Heart right ventricle (tissue), 16 donors: Measurements from ENCODE around the gene EEPD1. TPM values are rescaled to one million over a fixed set of nuclear protein-coding genes. Genes with fewer than 3 reads are reported as not detected.

ENCODE experiments used
- ATAC-seq, 8 donors: fragments of 200-7000 bp; cut with Tn5 transposase; one replicate each; pipeline ENCODE4 v1.9.1; 2020; ENCODE audit warnings: mild to moderate bottlenecking in 8 of 8, moderate library complexity in 8 of 8, moderate number of reproducible peaks in 1 of 8
- DNase-seq, 2 donors: peaks; one replicate each; pipeline ENCODE4 v3.0.0-alpha.2; 2020
- H3K27ac ChIP-seq, 10 donors: fragments of 200-600 bp; sonication (generic) in 2 of 10; one replicate each; pipeline versions ENCODE4 v1.5.0 to v1.8.0; 2020 to 2022; ENCODE audit warnings: mild to moderate bottlenecking in 3 of 10
- H3K27me3 ChIP-seq, 7 donors: fragments of 200-600 bp; one replicate each; pipeline ENCODE4 v1.8.0; 2021 to 2022; ENCODE audit warnings: mild to moderate bottlenecking in 2 of 7
- H3K36me3 ChIP-seq, 9 donors: fragments of 200-600 bp; sonication (generic) in 1 of 9; one replicate each; pipeline versions ENCODE4 v1.5.0 to v1.8.0; 2020 to 2022; ENCODE audit warnings: mild to moderate bottlenecking in 2 of 9
- H3K4me1 ChIP-seq, 9 donors: fragments of 200-600 bp; sonication (generic) in 1 of 9; one replicate each; pipeline versions ENCODE4 v1.5.0 to v1.8.0; 2020 to 2022; ENCODE audit warnings: mild to moderate bottlenecking in 4 of 9
- H3K4me3 ChIP-seq, 10 donors: fragments of 200-600 bp; sonication (generic) in 2 of 10; one replicate each; pipeline versions ENCODE4 v1.5.0 to v1.8.0; 2020 to 2022; ENCODE audit warnings: mild to moderate bottlenecking in 7 of 10, moderate library complexity in 2 of 10
- H3K9me3 ChIP-seq, 11 donors: fragments of 200-600 bp in 10 of 11; sonication (generic) in 2 of 11; one replicate each; pipeline versions ENCODE4 v1.5.0 to v1.8.0; 2013 to 2022; ENCODE audit warnings: mild to moderate bottlenecking in 2 of 11, control low read depth in 1 of 11, moderate library complexity in 1 of 11
- WGBS, 2 donors: extraction: QIAGEN DNeasy Blood & Tissue Kit; methylation state at CpG; one replicate each; pipeline ENCODE4 v1.1.7; 2013; ENCODE audit warnings: inconsistent platforms in 1 of 2; 5-methylcytosine and 5-hydroxymethylcytosine counted together
- intact Hi-C, 10 donors: fragments of 100-400 bp; cut with DNase I; formaldehyde crosslinking; loops; one replicate each; pipeline versions ENCODE4 v1.11.1 to v1.14.2; 2022
- polyA plus RNA-seq, 2 donors: library from polyadenylated mRNA; stranded (reverse); fragments of 200-250 nt; gene quantifications; one replicate each; pipeline ENCODE4 v1.2.3, GENCODE V29; 2013
- total RNA-seq, 10 donors: library from RNA; stranded (reverse); fragmentation: NEBNext Ultra II Directional in 3 of 10; extraction: Animal tissue kit (Norgen Biotek cat#: 25700) in 3 of 10; gene quantifications; one replicate each; pipeline versions ENCODE4 v1.2.1 to v1.2.4, GENCODE V29; 2021 to 2023
- TF ChIP-seq, protein P1 (sequence below), 9 donors: fragments of 200-600 bp; sonication (generic) in 2 of 9; IDR thresholded peaks; one replicate each; pipeline versions ENCODE4 v1.5.0 to v1.8.0; 2021 to 2022; ENCODE audit warnings: antibody characterized with exemption in 9 of 9, mild to moderate bottlenecking in 5 of 9, moderate library complexity in 1 of 9
- donor health status: Arrhythmogenic right ventricular cardiomyopathy.
- donor health status: ischemic (EF 13 %, LVEDD 7.1; RV severe dilation, severe dysfunction).
- donor health status: healthy with polysubstance abuse.
- donor health status: DM: no; HTN: yes; CAD: no.
- donor health status: DM: no; HTN: no; CAD: no.
- donor health status: ischemic (EF 25% LVEDD 6.9; RV normal size, moderate dysfunction).
- donor health status: ischemic (EF 25% LVEDD 5.7; RV mildly dilated, moderate dysfunction).
- donor health status: healthy.
- donor health status: DM: yes; HTN: yes; CAD: no.
- donor health status: Ischemic cardiomyopathy.
- donor health status: ischemic (EF 35%, LVEDD 5.7; RV mildly dilated, moderate dysfunction).
- donor health status: nonischemic (EF 11% LVEDD 7.7; RV severe dilation, severe dysfunction).
- donor health status: DM: yes; HTN: yes; CAD: no.
- donor health status: PGD.
- donor health status: ischemic (EF 29% LVEDD 5.4; RV normal size, mild dysfunction).
- donor health status: nonischemic (EF 23%, LVEDD 6.1; RV moderate dilation, normal function).

Gene EEPD1
- total and polyA plus RNA-seq, 12 donors = 6.1 to 15.2 (median 8.4) TPM

GRCh38 chr7:36157527-36158320 is 4.7 kb downstream of the EEPD1 start:
- ATAC-seq = no peak

GRCh38 chr7:36158321-36158605 is 5.2 kb downstream of the EEPD1 start:
- Histone ChIP-seq H3K27me3 (no peaks in the 10 kb centered on the region), H3K27ac (peak overlapping the region in 1 of 10 donors; percentile 68), H3K36me3 (peaks cover 0 to 4% (median 0%) of the 10 kb centered on the region in 9 donors), H3K4me3 (peak overlapping the region in 1 of 10 donors; percentile 93), H3K9me3 (no peaks in the 10 kb centered on the region), H3K4me1 (peaks cover 8 to 97% (median 69%) of the 10 kb centered on the region in 9 donors)
- intact Hi-C loops = loop anchor here in 9 of 10 donors (5.0 to 10.0 kb wide), 9 partner anchors 73 to 173 kb away; no protein-coding TSS in a partner anchor
- no peak for ATAC-seq
- DNase-seq = no peak
- WGBS, 2 donors = 83 to 84% methylated on average over 2 of the region's 2 CpGs
- TF ChIP-seq, protein P1, sequence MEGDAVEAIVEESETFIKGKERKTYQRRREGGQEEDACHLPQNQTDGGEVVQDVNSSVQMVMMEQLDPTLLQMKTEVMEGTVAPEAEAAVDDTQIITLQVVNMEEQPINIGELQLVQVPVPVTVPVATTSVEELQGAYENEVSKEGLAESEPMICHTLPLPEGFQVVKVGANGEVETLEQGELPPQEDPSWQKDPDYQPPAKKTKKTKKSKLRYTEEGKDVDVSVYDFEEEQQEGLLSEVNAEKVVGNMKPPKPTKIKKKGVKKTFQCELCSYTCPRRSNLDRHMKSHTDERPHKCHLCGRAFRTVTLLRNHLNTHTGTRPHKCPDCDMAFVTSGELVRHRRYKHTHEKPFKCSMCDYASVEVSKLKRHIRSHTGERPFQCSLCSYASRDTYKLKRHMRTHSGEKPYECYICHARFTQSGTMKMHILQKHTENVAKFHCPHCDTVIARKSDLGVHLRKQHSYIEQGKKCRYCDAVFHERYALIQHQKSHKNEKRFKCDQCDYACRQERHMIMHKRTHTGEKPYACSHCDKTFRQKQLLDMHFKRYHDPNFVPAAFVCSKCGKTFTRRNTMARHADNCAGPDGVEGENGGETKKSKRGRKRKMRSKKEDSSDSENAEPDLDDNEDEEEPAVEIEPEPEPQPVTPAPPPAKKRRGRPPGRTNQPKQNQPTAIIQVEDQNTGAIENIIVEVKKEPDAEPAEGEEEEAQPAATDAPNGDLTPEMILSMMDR (IDR thresholded peaks at IDR 0.05) = no peak

More at GRCh38 chr7:36157527-36158320, 4.7 kb downstream of the EEPD1 start:
- H3K9me3 ChIP-seq = no peaks in the 10 kb centered on the region
- WGBS, 2 donors = 79 to 83% methylated on average over 9 of the region's 9 CpGs
- H3K4me1 ChIP-seq = peaks cover 8 to 91% (median 70%) of the 10 kb centered on the region in 9 donors
- peak overlapping the region in 2 of 10 donors; percentile 68 to 92 for H3K27ac ChIP-seq
- TF ChIP-seq, protein P1 (IDR thresholded peaks at IDR 0.05) = no peak
- intact Hi-C loops = loop anchor here (2.0 to 10.0 kb wide), 11 partner anchors 73 to 173 kb away; no protein-coding TSS in a partner anchor
- no peaks in the 10 kb centered on the region for H3K27me3 ChIP-seq
- H3K36me3 ChIP-seq = peaks cover 0 to 4% (median 0%) of the 10 kb centered on the region in 9 donors
- no peak for DNase-seq
- H3K4me3 ChIP-seq = peak overlapping the region in 4 of 10 donors; percentile 4 to 93 (median 56)

- Histone ChIP-seq H3K27ac (peak overlapping the region in 4 of 10 donors; percentile 11 to 68 (median 22)), H3K4me1 (peaks cover 8 to 89% (median 59%) of the 10 kb centered on the region in 9 donors), H3K9me3 (no peaks in the 10 kb centered on the region), H3K4me3 (no peak overlapping the region), H3K27me3 (no peaks in the 10 kb centered on the region), H3K36me3 (peaks cover 0 to 5% (median 0%) of the 10 kb centered on the region in 9 donors)
- TF ChIP-seq, protein P1 (IDR thresholded peaks at IDR 0.05) = no peak
- DNase-seq (no peak), ATAC-seq (peak in 5 of 8 donors; percentile 11 to 58 (median 34))
- WGBS, 2 donors = 44 to 51% methylated on average over 3 of the region's 3 CpGs
- intact Hi-C loops = loop anchor here in 9 of 10 donors (5.0 to 10.0 kb wide), 9 partner anchors 75 to 175 kb away; no protein-coding TSS in a partner anchor
These were observed 6.6 kb downstream of the EEPD1 start for GRCh38 chr7:36159618-36160017.

DNA sequence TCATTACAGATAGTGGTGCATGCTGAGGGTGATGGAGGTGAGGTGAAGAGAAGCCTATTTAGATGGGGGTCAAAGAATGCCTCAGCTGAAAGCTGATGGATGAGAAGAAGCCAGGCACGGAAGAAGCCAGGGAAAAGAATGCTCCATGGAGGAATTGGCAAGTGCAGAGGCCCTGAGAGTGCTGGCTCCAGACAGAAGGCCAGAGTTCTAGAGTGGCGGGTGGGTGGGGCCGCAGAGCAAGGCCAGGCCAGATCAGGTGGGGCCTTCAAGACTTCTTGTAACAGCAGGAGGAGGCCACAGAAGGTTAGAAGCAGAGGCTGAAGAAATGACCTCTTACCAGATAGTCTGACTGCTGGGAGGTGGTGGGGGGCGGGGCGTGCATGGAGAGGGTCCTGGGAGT is 7.3 kb downstream of the EEPD1 start:
- peaks cover 8 to 82% (median 58%) of the 10 kb centered on the region in 9 donors for H3K4me1 ChIP-seq
- no peak for ATAC-seq
- H3K27ac ChIP-seq = peak overlapping the region in 1 of 10 donors; percentile 68
- no peak for DNase-seq
- no peaks in the 10 kb centered on the region for H3K9me3 ChIP-seq
- intact Hi-C loops = no loop called here
- H3K4me3 ChIP-seq = no peak overlapping the region
- H3K27me3 ChIP-seq = no peaks in the 10 kb centered on the region
- peaks cover 0 to 5% (median 0%) of the 10 kb centered on the region in 9 donors for H3K36me3 ChIP-seq
- TF ChIP-seq, protein P1 (IDR thresholded peaks at IDR 0.05) = no peak
- 71 to 72% methylated on average over 5 of the region's 5 CpGs for WGBS, 2 donors
